IMR-90 (cell line): Measurements from ENCODE around the gene PIAS2. TPM values are rescaled to one million over a fixed set of nuclear protein-coding genes. Genes with fewer than 3 reads are reported as not detected.

Experiments
- ATAC-seq: fragments of 200-7000 bp; cut with Tn5 transposase; 2 replicates; pipeline ENCODE4 v1.9.1; 2020; ENCODE audit warnings: low read depth, mild to moderate bottlenecking, moderate library complexity
- BruUV-seq: library from RNA; stranded (reverse); fragments of 400-500 nt; replicated peaks from 2 replicates; lab custom pipeline; 2021; lab: Mats Ljungman, UMichigan
- CTCF ChIA-PET: fragments of 300-600 bp; formaldehyde crosslinking; extraction: SDS; loops from one replicate; lab custom pipeline; 2021; ENCODE audit warnings: antibody characterized with exemption; lab: Yijun Ruan, JAX
- POLR2A ChIA-PET: fragments of 300-600 bp; sonication (Branson Sonifier 250); formaldehyde crosslinking; loops from one replicate; lab custom pipeline; 2022; ENCODE audit warnings: antibody characterized with exemption; ENCODE audit not compliant: unreplicated experiment; lab: Charles Lee
- DNase-seq: peaks from one replicate; pipeline ENCODE4 v3.0.0; 2013
- H2AFZ ChIP-seq: replicated peaks from 2 replicates; pipeline ENCODE3; 2013; ENCODE audit warnings: low read length, mild to moderate bottlenecking; ENCODE audit not compliant: poor library complexity
- H2AK5ac ChIP-seq: 2 replicates; pipeline ENCODE4 v1.6.1; 2013; ENCODE audit warnings: low read depth, low read length, inconsistent platforms
- H2AK9ac ChIP-seq: replicated peaks from 2 replicates; pipeline ENCODE3; 2013; ENCODE audit warnings: mild to moderate bottlenecking, low read depth, low read length, moderate library complexity; ENCODE audit not compliant: poor library complexity
- H2BK120ac ChIP-seq: 2 replicates; pipeline ENCODE4 v1.6.1; 2013; ENCODE audit warnings: low read depth, low read length, inconsistent platforms
- H2BK15ac ChIP-seq: 3 replicates; pipeline ENCODE4 v1.6.1; 2013; ENCODE audit warnings: low read depth, low read length, inconsistent platforms
- H2BK20ac ChIP-seq: 2 replicates; pipeline ENCODE4 v1.6.1; 2013; ENCODE audit warnings: low read depth, mild to moderate bottlenecking, inconsistent platforms, low read length, moderate library complexity
- H2BK5ac ChIP-seq: 2 replicates; pipeline ENCODE4 v1.6.1; 2013; ENCODE audit warnings: mild to moderate bottlenecking, low read depth, low read length, inconsistent platforms; ENCODE audit not compliant: poor library complexity, severe bottlenecking
- H3K14ac ChIP-seq: replicated peaks from 2 replicates; pipeline ENCODE4 v1.6.1; 2013; ENCODE audit warnings: low read depth, low read length, inconsistent platforms
- H3K18ac ChIP-seq: 2 replicates; pipeline ENCODE4 v1.6.1; 2013; ENCODE audit warnings: low read depth, low read length, control low read depth
- H3K23ac ChIP-seq: 2 replicates; pipeline ENCODE4 v1.6.1; 2013; ENCODE audit warnings: low read depth, low read length, inconsistent platforms
- H3K27ac ChIP-seq: 2 replicates; pipeline ENCODE4 v1.5.1; 2013; ENCODE audit warnings: mild to moderate bottlenecking, control low read depth, low read length; ENCODE audit not compliant: insufficient read depth
- H3K27me3 ChIP-seq: 2 replicates; pipeline ENCODE4 v1.6.1; 2013; ENCODE audit warnings: low read length; ENCODE audit not compliant: control insufficient read depth, insufficient read depth
- H3K36me3 ChIP-seq: 2 replicates; pipeline ENCODE4 v1.6.1; 2013; ENCODE audit warnings: low read length, mixed read lengths; ENCODE audit not compliant: control insufficient read depth, insufficient read depth
- H3K4ac ChIP-seq: 2 replicates; pipeline ENCODE4 v1.6.1; 2013; ENCODE audit warnings: low read depth, low read length, inconsistent platforms
- H3K4me1 ChIP-seq: 2 replicates; pipeline ENCODE4 v1.6.1; 2013; ENCODE audit warnings: low read length, mixed read lengths; ENCODE audit not compliant: control insufficient read depth, insufficient read depth
- H3K4me2 ChIP-seq: 2 replicates; pipeline ENCODE4 v1.6.1; 2013; ENCODE audit warnings: low read depth, mild to moderate bottlenecking, control low read depth, low read length, moderate library complexity
- H3K4me3 ChIP-seq: 2 replicates; pipeline ENCODE4 v1.5.1; 2013; ENCODE audit warnings: low read depth, mild to moderate bottlenecking, control low read depth, low read length, moderate library complexity; ENCODE audit not compliant: insufficient read depth
- H3K56ac ChIP-seq: 2 replicates; pipeline ENCODE4 v1.6.1; 2013; ENCODE audit warnings: low read length, inconsistent platforms; ENCODE audit not compliant: insufficient read depth; ENCODE audit errors: extremely low read depth
- H3K79me1 ChIP-seq, 2 experiments: 2 replicates each; pipeline ENCODE4 v1.6.1; 2013; ENCODE audit warnings: low read length in 2 of 2, inconsistent platforms in 1 of 2, low read depth in 1 of 2
- H3K9ac ChIP-seq: 2 replicates; pipeline ENCODE4 v1.6.1; 2013; ENCODE audit warnings: low read depth, low read length, control low read depth
- H3K9me1 ChIP-seq: 2 replicates; pipeline ENCODE4 v1.6.1; 2013; ENCODE audit warnings: low read length, inconsistent platforms; ENCODE audit not compliant: insufficient read depth
- H3K9me3 ChIP-seq: 2 replicates; pipeline ENCODE4 v1.6.1; 2013; ENCODE audit warnings: low read length; ENCODE audit not compliant: control insufficient read depth, insufficient read depth
- H4K20me1 ChIP-seq: 2 replicates; pipeline ENCODE4 v1.6.1; 2013; ENCODE audit warnings: low read length, inconsistent platforms; ENCODE audit not compliant: insufficient read depth
- H4K5ac ChIP-seq: 2 replicates; pipeline ENCODE4 v1.6.1; 2013; ENCODE audit warnings: mild to moderate bottlenecking, low read depth, low read length, control low read depth
- H4K8ac ChIP-seq, 2 experiments: 2 replicates each; pipeline ENCODE4 v1.6.1; 2013; ENCODE audit warnings: low read depth in 2 of 2, low read length in 2 of 2, control low read depth in 1 of 2, inconsistent platforms in 1 of 2
- H4K91ac ChIP-seq: 2 replicates; pipeline ENCODE4 v1.6.1; 2013; ENCODE audit warnings: low read depth, low read length, inconsistent platforms; ENCODE audit not compliant: insufficient read depth
- BHLHE40 ChIP-seq: fragments of 150-350 bp; IDR thresholded peaks from 2 replicates; pipeline ENCODE4 v1.6.1; 2016; ENCODE audit warnings: mild to moderate bottlenecking, low read depth, low read length
- CEBPB ChIP-seq: IDR thresholded peaks from 2 replicates; pipeline ENCODE4 v1.6.1; 2012; ENCODE audit warnings: low read depth, low read length, improper control_type of control experiment
- CHD1 ChIP-seq: IDR thresholded peaks from 2 replicates; pipeline ENCODE4 v1.6.1; 2012; ENCODE audit warnings: low read depth, low read length, improper control_type of control experiment
- CTCF ChIP-seq: conservative IDR thresholded peaks from 2 replicates; pipeline ENCODE4 v1.5.1; 2012; ENCODE audit warnings: mild to moderate bottlenecking, low read depth, low read length, improper control_type of control experiment
- ELK1 ChIP-seq: fragments of 150-350 bp; IDR thresholded peaks from 2 replicates; pipeline ENCODE4 v1.6.1; 2016; ENCODE audit warnings: low read depth, mild to moderate bottlenecking, low read length, moderate library complexity, borderline replicate concordance
- FOS ChIP-seq: fragments of 150-350 bp; IDR thresholded peaks from 2 replicates; pipeline ENCODE4 v1.6.1; 2016; ENCODE audit warnings: low read depth, low read length
- MAFK ChIP-seq: IDR thresholded peaks from 2 replicates; pipeline ENCODE4 v1.6.1; 2012; ENCODE audit warnings: low read depth, low read length, improper control_type of control experiment
- MAZ ChIP-seq: IDR thresholded peaks from 2 replicates; pipeline ENCODE4 v1.6.1; 2012; ENCODE audit warnings: low read depth, mild to moderate bottlenecking, low read length, improper control_type of control experiment, moderate library complexity, borderline replicate concordance
- MXI1 ChIP-seq: IDR thresholded peaks from 2 replicates; pipeline ENCODE4 v1.6.1; 2012; ENCODE audit warnings: low read depth, mild to moderate bottlenecking, low read length, moderate library complexity, borderline replicate concordance
- NFE2L2 ChIP-seq: fragments of 150-350 bp; IDR thresholded peaks from 2 replicates; pipeline ENCODE4 v1.6.1; 2016; ENCODE audit warnings: low read depth, mild to moderate bottlenecking, low read length
- POLR2A ChIP-seq: IDR thresholded peaks from 2 replicates; pipeline ENCODE4 v1.6.1; 2012; ENCODE audit warnings: mild to moderate bottlenecking, low read depth, low read length
- RAD21 ChIP-seq: IDR thresholded peaks from 2 replicates; pipeline ENCODE4 v1.6.1; 2012; ENCODE audit warnings: low read length, improper control_type of control experiment
- RCOR1 ChIP-seq: IDR thresholded peaks from 2 replicates; pipeline ENCODE4 v1.6.1; 2012; ENCODE audit warnings: mild to moderate bottlenecking, low read length, improper control_type of control experiment; ENCODE audit not compliant: insufficient replicate concordance
- RFX5 ChIP-seq: IDR thresholded peaks from 2 replicates; pipeline ENCODE4 v1.8.0; 2012; ENCODE audit warnings: low read depth, mild to moderate bottlenecking, low read length, moderate library complexity
- SMC3 ChIP-seq: fragments of 150-350 bp; IDR thresholded peaks from 2 replicates; pipeline ENCODE4 v1.6.1; 2016; ENCODE audit warnings: low read depth, mild to moderate bottlenecking, antibody characterized with exemption, low read length, moderate library complexity
- USF2 ChIP-seq: fragments of 150-350 bp; IDR thresholded peaks from 2 replicates; pipeline ENCODE4 v1.6.1; 2017; ENCODE audit warnings: mild to moderate bottlenecking, antibody characterized with exemption, low read length, low read depth
- WGBS, 2 experiments: methylation state at CpG; one replicate each; pipeline versions ENCODE4 v1.1.5 to v1.1.7; 2013; ENCODE audit warnings: missing lambda C conversion rate in 2 of 2; ENCODE audit not compliant: insufficient read length in 1 of 2; ENCODE audit errors: extremely low coverage in 2 of 2; 5-methylcytosine and 5-hydroxymethylcytosine counted together
- dilution Hi-C: fragments of 300-500 bp; cut with HindIII; formaldehyde crosslinking; loops from one replicate; pipeline ENCODE4 v1.14.3; 2018; ENCODE audit warnings: low sequenced_read_pairs; ENCODE audit not compliant: unreplicated experiment
- in situ Hi-C: fragments of 300-500 bp; cut with MboI; formaldehyde crosslinking; loops from 3 replicates; pipeline ENCODE4 v1.14.3; 2019; ENCODE audit warnings: low sequenced_read_pairs, inconsistent platforms, mixed read lengths
- intact Hi-C: fragments of 100-400 bp; cut with micrococcal nuclease; formaldehyde crosslinking; loops from 2 replicates; pipeline ENCODE4 v1.10.0; 2022
- polyA plus RNA-seq, 3 experiments: library from polyadenylated mRNA; depleted of rRNA; stranded (reverse); fragments of >200 nt; gene quantifications; 2 replicates each; pipeline ENCODE4 v1.2.3, GENCODE V29; 2012; ENCODE audit warnings: low replicate concordance in 1 of 3
- total RNA-seq: library from RNA; depleted of rRNA; stranded (reverse); fragments of >200 nt; gene quantifications from 2 replicates; pipeline ENCODE4 v1.2.3, GENCODE V29; 2012

The PIAS2 gene
- total and polyA plus RNA-seq, 2 of the 4 experiments (the other 2 are of a cell fraction): 15.1 to 28.9 TPM

DNA sequence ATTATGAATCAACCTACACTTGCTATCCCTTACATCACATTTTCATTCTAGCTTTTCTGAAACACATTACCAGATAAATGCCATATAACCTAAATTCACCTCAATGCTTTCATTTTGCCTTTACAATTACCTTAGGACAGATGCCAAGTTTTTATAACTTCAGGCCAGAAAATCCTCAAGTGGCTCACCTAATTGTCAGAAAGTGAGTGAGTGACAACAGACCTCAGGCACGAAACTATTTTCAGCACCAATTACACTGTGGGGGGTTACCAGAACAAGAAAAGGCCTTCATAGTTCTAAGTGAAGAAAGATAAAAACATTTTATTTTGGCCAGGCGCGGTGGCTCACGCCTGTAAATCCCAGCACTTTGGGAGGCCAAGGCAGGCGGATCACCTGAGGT is 108.2 kb downstream of the PIAS2 start:
- Histone ChIP-seq H2AK9ac (no peak overlapping the region), H2BK15ac (no peak overlapping the region), H3K4me3 (no peak overlapping the region), H2BK120ac (no peak overlapping the region), H3K14ac (no peak overlapping the region), H3K27ac (no peak overlapping the region), H3K9me1 (peaks cover 2% of the 10 kb centered on the region; the same call in 1 of the 2 replicates), H3K4me2 (no peak overlapping the region), H2AK5ac (no peak overlapping the region), H2BK20ac (no peak overlapping the region), H4K5ac (no peak overlapping the region), H3K79me1 (no peaks in the 10 kb centered on the region), H3K4ac (no peak overlapping the region), H3K23ac (no peak overlapping the region), H3K56ac (no peak overlapping the region), H3K4me1 (no peaks in the 10 kb centered on the region; the same call in 1 of the 2 replicates), H2BK5ac (no peak overlapping the region), H4K20me1 (no peaks in the 10 kb centered on the region), H4K8ac (no peak overlapping the region), H3K36me3 (peaks cover 2% of the 10 kb centered on the region; the same call in 1 of the 2 replicates), H2AFZ (no peak overlapping the region), H4K91ac (no peak overlapping the region), H3K9ac (no peak overlapping the region), H3K9me3 (no peaks in the 10 kb centered on the region), H3K27me3 (no peaks in the 10 kb centered on the region), H3K18ac (no peak overlapping the region)
- in situ Hi-C loops (no loop called here), dilution Hi-C loops (no loop called here), intact Hi-C loops (loop anchor here (10.0 kb wide), 1 partner anchor 56 kb away; no protein-coding TSS in a partner anchor)
- WGBS, 2 experiments: no CpG with 5 or more reads among the region's 5 CpGs
- DNase-seq (no peak), ATAC-seq (no peak)
- CTCF ChIA-PET: no interaction called here
- TF ChIP-seq MAFK (no peak), USF2 (no peak), RCOR1 (no peak), POLR2A (no peak), FOS (no peak), RFX5 (no peak), ELK1 (no peak), NFE2L2 (no peak), CHD1 (no peak), MXI1 (no peak), BHLHE40 (no peak), MAZ (no peak), SMC3 (no peak), CEBPB (no peak), RAD21 (no peak), CTCF (no peak)
- POLR2A ChIA-PET: no interaction called here
- BruUV-seq: no TSS peak
